SK-N-SH treated with all-trans-retinoic acid at 6 μM for 48 hours (cell line): ENCODE results near the gene DYSF.

ENCODE experiments used
- ATAC-seq: fragments of 200-7000 bp; cut with Tn5 transposase; 3 replicates; pipeline ENCODE4 v1.9.1; 2020; ENCODE audit warnings: mild to moderate bottlenecking, moderate library complexity
- ARNTL ChIP-seq: fragments of 450-650 bp; formaldehyde crosslinking; IDR thresholded peaks from 2 replicates; pipeline ENCODE4 v1.5.0; 2020; ENCODE audit warnings: low read depth, mild to moderate bottlenecking, moderate library complexity, borderline replicate concordance
- BACH2 ChIP-seq: fragments of 250-450 bp; sonication (Bioruptor Pico); IDR thresholded peaks from 2 replicates; pipeline ENCODE4 v1.9.0; 2021; ENCODE audit warnings: mild to moderate bottlenecking, borderline replicate concordance
- CSDC2 ChIP-seq: fragments of 250-450 bp; sonication (Bioruptor Pico); IDR thresholded peaks from 2 replicates; pipeline ENCODE4 v1.5.0; 2020; ENCODE audit warnings: mild to moderate bottlenecking, moderate library complexity
- ESRRG ChIP-seq: fragments of 250-450 bp; sonication (Bioruptor Pico); IDR thresholded peaks from 2 replicates; pipeline ENCODE4 v1.6.1; 2021; ENCODE audit warnings: mild to moderate bottlenecking
- GLIS3 ChIP-seq: fragments of 250-450 bp; sonication (Bioruptor Pico); IDR thresholded peaks from 2 replicates; pipeline ENCODE4 v1.5.0; 2020; ENCODE audit warnings: mild to moderate bottlenecking, moderate library complexity
- ISL1 ChIP-seq: fragments of 250-450 bp; sonication (Bioruptor Pico); IDR thresholded peaks from 2 replicates; pipeline ENCODE4 v2.1.2; 2022; ENCODE audit warnings: mild to moderate bottlenecking, moderate library complexity
- OSR1 ChIP-seq: fragments of 250-450 bp; sonication (Bioruptor Pico); IDR thresholded peaks from 2 replicates; pipeline ENCODE4 v1.8.0; 2022; ENCODE audit warnings: moderate library complexity, mild to moderate bottlenecking, inconsistent platforms
- TCF4 ChIP-seq: fragments of 250-450 bp; sonication (Bioruptor Pico); IDR thresholded peaks from 2 replicates; pipeline ENCODE4 v1.8.0; 2021; ENCODE audit warnings: mild to moderate bottlenecking, moderate library complexity, borderline replicate concordance
- TOX ChIP-seq: fragments of 250-450 bp; sonication (Bioruptor Pico); IDR thresholded peaks from 2 replicates; pipeline ENCODE4 v1.8.0; 2021; ENCODE audit warnings: mild to moderate bottlenecking, moderate library complexity, borderline replicate concordance
- ZC3H10 ChIP-seq: fragments of 250-450 bp; sonication (Bioruptor Pico); IDR thresholded peaks from 2 replicates; pipeline ENCODE4 v1.5.1; 2021; ENCODE audit warnings: mild to moderate bottlenecking, moderate library complexity
- ZFP3 ChIP-seq: fragments of 250-450 bp; sonication (Bioruptor Pico); IDR thresholded peaks from 2 replicates; pipeline ENCODE4 v1.5.0; 2020; ENCODE audit warnings: mild to moderate bottlenecking, moderate library complexity
- ZFP30 ChIP-seq: fragments of 450-650 bp; formaldehyde crosslinking; IDR thresholded peaks from 2 replicates; pipeline ENCODE4 v1.5.0; 2022; ENCODE audit warnings: mild to moderate bottlenecking, moderate library complexity
- ZNF565 ChIP-seq: fragments of 450-650 bp; formaldehyde crosslinking; conservative IDR thresholded peaks from 2 replicates; pipeline ENCODE4 v1.5.0; 2020; ENCODE audit warnings: low read depth, mild to moderate bottlenecking, moderate library complexity
- ZNF70 ChIP-seq: fragments of 450-650 bp; formaldehyde crosslinking; IDR thresholded peaks from 2 replicates; pipeline ENCODE4 v1.5.0; 2020; ENCODE audit warnings: mild to moderate bottlenecking, moderate library complexity
- ZNF8 ChIP-seq: fragments of 450-650 bp; formaldehyde crosslinking; IDR thresholded peaks from 2 replicates; pipeline ENCODE4 v1.5.0; 2020; ENCODE audit warnings: mild to moderate bottlenecking, moderate library complexity
- TF ChIP-seq, protein P1 (sequence below): fragments of 250-450 bp; sonication (Bioruptor Pico); IDR thresholded peaks from 2 replicates; pipeline ENCODE4 v1.5.0; 2020; ENCODE audit warnings: mild to moderate bottlenecking, moderate library complexity
- TF ChIP-seq, protein P2 (sequence below): fragments of 250-450 bp; sonication (Bioruptor Pico); IDR thresholded peaks from 2 replicates; pipeline ENCODE4 v1.8.0; 2020; ENCODE audit warnings: mild to moderate bottlenecking, moderate library complexity, borderline replicate concordance
- TF ChIP-seq, protein P3 (sequence below): fragments of 250-450 bp; sonication (Bioruptor Pico); IDR thresholded peaks from 2 replicates; pipeline ENCODE4 v1.5.1; 2021; ENCODE audit warnings: mild to moderate bottlenecking, moderate library complexity

Gene DYSF

DNA sequence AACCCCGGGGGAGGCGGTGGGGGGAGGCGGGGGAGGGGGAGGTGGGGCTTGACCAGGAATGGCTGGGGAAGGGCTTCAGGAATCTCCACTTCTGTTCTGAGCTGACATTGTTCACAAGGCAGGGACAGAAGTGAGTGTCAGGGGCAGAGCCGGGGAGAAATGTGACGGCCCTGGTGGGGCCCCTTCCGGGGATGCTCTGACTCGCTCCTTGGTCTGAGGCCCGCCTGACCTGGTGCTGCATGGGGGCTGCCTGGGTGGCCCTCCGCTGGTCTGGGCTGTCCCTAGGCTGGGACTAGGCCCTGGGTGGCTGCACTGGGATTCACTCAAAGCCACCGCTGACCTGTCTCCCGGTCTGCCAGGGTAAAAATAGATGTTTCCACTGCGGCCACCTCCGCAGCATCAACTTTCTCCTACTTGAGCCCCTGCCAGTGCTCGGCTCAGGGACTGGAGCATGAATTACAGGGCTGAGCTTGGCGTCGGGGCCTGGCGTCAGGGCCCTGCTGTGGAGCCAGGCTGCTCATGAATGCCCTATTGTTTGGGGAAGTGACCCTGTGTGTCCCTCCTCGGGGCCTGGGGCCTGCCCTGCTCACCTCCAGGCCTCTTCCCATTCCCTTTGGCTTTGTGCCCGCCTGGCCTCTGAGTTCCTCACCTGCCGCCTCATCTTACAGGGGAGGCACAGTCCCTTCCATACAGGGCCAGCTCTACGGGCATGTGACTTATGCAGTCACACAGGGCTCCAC lies 247.5 kb downstream of the DYSF start:
- TF ChIP-seq ZNF565 (CRISPR knock-in tag) (no peak), ISL1 (CRISPR knock-in tag) (no peak), BACH2 (CRISPR knock-in tag) (no peak), OSR1 (no peak), ZNF8 (no peak), TCF4 (no peak), ZFP3 (CRISPR knock-in tag) (no peak), TOX (no peak), GLIS3 (CRISPR knock-in tag) (no peak), ZNF70 (CRISPR knock-in tag) (no peak)
- TF ChIP-seq, protein P1, sequence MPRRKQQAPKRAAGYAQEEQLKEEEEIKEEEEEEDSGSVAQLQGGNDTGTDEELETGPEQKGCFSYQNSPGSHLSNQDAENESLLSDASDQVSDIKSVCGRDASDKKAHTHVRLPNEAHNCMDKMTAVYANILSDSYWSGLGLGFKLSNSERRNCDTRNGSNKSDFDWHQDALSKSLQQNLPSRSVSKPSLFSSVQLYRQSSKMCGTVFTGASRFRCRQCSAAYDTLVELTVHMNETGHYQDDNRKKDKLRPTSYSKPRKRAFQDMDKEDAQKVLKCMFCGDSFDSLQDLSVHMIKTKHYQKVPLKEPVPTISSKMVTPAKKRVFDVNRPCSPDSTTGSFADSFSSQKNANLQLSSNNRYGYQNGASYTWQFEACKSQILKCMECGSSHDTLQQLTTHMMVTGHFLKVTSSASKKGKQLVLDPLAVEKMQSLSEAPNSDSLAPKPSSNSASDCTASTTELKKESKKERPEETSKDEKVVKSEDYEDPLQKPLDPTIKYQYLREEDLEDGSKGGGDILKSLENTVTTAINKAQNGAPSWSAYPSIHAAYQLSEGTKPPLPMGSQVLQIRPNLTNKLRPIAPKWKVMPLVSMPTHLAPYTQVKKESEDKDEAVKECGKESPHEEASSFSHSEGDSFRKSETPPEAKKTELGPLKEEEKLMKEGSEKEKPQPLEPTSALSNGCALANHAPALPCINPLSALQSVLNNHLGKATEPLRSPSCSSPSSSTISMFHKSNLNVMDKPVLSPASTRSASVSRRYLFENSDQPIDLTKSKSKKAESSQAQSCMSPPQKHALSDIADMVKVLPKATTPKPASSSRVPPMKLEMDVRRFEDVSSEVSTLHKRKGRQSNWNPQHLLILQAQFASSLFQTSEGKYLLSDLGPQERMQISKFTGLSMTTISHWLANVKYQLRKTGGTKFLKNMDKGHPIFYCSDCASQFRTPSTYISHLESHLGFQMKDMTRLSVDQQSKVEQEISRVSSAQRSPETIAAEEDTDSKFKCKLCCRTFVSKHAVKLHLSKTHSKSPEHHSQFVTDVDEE (CRISPR knock-in tag): no peak
- TF ChIP-seq, protein P2, sequence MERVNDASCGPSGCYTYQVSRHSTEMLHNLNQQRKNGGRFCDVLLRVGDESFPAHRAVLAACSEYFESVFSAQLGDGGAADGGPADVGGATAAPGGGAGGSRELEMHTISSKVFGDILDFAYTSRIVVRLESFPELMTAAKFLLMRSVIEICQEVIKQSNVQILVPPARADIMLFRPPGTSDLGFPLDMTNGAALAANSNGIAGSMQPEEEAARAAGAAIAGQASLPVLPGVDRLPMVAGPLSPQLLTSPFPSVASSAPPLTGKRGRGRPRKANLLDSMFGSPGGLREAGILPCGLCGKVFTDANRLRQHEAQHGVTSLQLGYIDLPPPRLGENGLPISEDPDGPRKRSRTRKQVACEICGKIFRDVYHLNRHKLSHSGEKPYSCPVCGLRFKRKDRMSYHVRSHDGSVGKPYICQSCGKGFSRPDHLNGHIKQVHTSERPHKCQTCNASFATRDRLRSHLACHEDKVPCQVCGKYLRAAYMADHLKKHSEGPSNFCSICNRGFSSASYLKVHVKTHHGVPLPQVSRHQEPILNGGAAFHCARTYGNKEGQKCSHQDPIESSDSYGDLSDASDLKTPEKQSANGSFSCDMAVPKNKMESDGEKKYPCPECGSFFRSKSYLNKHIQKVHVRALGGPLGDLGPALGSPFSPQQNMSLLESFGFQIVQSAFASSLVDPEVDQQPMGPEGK: no peak
- ATAC-seq: no peak

DNA sequence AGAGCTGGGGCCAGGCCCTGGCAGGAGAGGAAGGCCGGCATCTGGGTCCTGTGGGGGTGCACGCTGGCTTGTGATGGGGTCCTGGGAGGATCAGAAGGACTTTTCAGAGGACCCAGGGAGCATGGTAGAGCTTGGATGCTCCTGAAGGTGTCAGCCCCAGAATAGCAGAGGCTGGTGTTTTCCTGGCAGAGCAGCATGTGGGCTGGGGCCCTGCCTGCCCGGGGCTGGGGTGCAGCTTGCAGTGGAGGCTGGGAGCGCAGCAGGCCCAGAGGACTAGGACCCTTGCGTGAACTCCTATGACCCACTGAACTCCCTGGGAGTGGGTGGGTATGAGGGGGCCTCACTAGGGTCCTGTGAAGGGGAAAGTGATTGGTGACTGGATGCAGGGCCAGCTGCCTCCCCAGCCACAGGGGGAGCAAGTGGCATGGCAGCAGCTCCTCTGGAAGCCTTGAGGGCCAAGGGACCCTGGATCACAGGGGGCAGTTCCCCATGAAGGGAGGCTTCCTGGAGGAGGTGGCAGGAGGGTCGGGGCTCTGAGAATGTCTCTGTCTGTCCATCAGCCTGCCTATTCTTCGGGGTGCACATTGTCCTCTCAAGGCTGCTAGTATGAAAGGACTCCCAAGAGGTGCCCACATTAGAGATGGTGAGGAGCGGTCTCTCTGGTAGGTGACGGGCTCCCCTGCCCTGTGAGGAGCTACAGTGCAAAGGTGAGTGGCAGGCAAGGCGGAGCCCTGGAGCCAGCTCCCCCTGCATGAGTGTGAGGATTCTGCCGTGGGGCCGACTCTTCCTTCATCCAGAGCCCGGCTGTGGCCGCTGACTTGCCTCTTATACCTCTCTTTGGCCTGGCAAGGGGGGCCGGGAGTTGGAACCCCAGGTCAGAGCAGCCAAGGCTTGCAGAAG lies 249.0 kb downstream of the DYSF start:
- TF ChIP-seq ISL1 (CRISPR knock-in tag) (no peak), GLIS3 (CRISPR knock-in tag) (no peak), CSDC2 (CRISPR knock-in tag) (no peak)
- TF ChIP-seq, protein P3, sequence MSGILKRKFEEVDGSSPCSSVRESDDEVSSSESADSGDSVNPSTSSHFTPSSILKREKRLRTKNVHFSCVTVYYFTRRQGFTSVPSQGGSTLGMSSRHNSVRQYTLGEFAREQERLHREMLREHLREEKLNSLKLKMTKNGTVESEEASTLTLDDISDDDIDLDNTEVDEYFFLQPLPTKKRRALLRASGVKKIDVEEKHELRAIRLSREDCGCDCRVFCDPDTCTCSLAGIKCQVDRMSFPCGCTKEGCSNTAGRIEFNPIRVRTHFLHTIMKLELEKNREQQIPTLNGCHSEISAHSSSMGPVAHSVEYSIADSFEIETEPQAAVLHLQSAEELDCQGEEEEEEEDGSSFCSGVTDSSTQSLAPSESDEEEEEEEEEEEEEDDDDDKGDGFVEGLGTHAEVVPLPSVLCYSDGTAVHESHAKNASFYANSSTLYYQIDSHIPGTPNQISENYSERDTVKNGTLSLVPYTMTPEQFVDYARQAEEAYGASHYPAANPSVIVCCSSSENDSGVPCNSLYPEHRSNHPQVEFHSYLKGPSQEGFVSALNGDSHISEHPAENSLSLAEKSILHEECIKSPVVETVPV (CRISPR knock-in tag): no peak
- TF ChIP-seq, protein P2: no peak
- no peak for ATAC-seq

DNA sequence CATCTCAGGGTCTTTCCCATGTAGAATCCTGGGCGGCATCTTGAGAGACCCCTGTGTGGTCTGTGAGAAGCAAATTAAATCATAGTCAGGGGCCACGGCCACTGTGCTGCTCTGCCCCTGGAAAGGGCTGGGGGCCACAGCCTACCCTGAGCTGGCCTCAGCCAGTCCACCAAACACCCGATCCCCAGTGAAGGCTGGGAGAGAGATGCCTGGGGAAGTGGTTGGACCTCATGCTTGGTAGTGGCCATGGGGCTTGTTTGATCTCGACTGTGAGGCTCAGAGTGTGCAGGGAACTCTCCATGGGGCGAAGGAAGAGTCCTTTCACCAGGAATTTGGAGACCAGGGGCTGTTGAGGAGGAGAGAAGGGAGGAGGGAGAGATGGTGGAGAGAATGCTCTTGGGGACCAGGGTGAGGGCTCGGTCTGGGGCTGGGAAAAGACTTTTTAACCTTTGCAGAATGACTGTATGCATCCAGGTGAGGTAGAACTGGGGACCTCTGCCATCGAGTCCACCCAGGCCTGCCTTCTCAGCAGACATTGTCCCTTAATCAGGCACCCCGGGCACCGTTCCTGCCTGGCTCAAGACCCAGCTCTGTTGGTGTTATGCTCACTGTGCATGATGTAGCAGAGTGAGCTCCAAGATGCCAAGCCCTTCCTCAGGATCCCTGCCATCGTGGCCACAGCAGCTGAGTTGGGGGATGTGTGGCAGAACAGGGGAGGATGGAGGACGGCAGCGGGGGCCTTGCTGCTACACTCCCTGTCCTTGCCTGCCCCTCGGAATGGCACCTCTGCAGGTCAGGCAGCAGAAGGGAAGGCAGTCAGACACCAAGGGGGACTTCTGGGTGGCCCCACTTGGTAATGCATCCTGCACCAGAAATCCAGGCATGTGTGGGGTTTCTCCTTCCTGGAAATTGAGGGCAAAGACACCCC lies 249.9 kb downstream of the DYSF start:
- TF ChIP-seq ZFP3 (CRISPR knock-in tag) (no peak), ARNTL (CRISPR knock-in tag) (no peak), ZC3H10 (no peak), ISL1 (CRISPR knock-in tag) (no peak), TOX (no peak), ZNF8 (no peak), CSDC2 (CRISPR knock-in tag) (no peak), ESRRG (CRISPR knock-in tag) (no peak), ZFP30 (no peak)
- TF ChIP-seq, protein P3 (CRISPR knock-in tag): no peak
- ATAC-seq: no peak
